Liver (tissue), 3 donors: ENCODE measurements around the gene GFRA1.
"Not testable (repeated sequence)": the region's sequence is repeated elsewhere in the genome, so short reads cannot be mapped to it uniquely, and the experiment has no call there.

Source experiments
- CTCF ChIP-seq: fragments of 150-350 bp; IDR thresholded peaks from 2 replicates; pipeline ENCODE4 v1.5.1; 2017; ENCODE audit warnings: improper control_type of control experiment, low read depth, low read length; ENCODE audit not compliant: missing input control
- JUND ChIP-seq, 2 donors: IDR thresholded peaks; 2 replicates each; pipeline ENCODE4 v1.6.1; 2016; ENCODE audit warnings: antibody characterized with exemption in 2 of 2
- donor health status: healthy.
- donor health status: healthy.

GRCh38 chr10:116053009-116053730 lies 219.8 kb downstream of the GFRA1 start:
- TF ChIP-seq CTCF; JUND (IDR thresholded peaks at IDR 0.05): not testable (repeated sequence)
